ENCODE results near the gene DOK4.

Gene DOK4

GRCh38 chr16:57424583-57424982, 61.7 kb downstream of the DOK4 start:
- no peak overlapping the region for H3K4me3 ChIP-seq (replicated peaks; ENCODE audit: low read depth, low read length)
- TF ChIP-seq CTCF (IDR thresholded peaks at IDR 0.05; ENCODE audit: low read depth, low read length, missing control alignments), result no peak
- no peak for DNase-seq (ENCODE audit: extremely low read depth, low read depth)

- DNase-seq (ENCODE audit: extremely low read depth, low read depth), result no peak
- no peak overlapping the region for H3K4me3 ChIP-seq (replicated peaks; ENCODE audit: low read depth, low read length)
- TF ChIP-seq CTCF (IDR thresholded peaks at IDR 0.05; ENCODE audit: low read depth, low read length, missing control alignments), result no peak
Observed at GRCh38 chr16:57423152-57423551, 63.1 kb downstream of the DOK4 start.

GRCh38 chr16:57422026-57422944, 64.0 kb downstream of the DOK4 start:
- TF ChIP-seq CTCF (IDR thresholded peaks at IDR 0.05; ENCODE audit: low read depth, low read length, missing control alignments), result peak; percentile 78
- no peak overlapping the region for H3K4me3 ChIP-seq (replicated peaks; ENCODE audit: low read depth, low read length)
- peak; percentile 53 for DNase-seq (ENCODE audit: extremely low read depth, low read depth)

Data from HFF-Myc (cell line).